Small intestine (tissue), 7 donors: ENCODE data around the gene IGFBP4. TPM values are rescaled to one million over a fixed set of nuclear protein-coding genes. Genes with fewer than 3 reads are reported as not detected.
"Not testable (repeated sequence)": the region's sequence is repeated elsewhere in the genome, so short reads cannot be mapped to it uniquely, and the experiment has no call there.

Experiments used
- DNase-seq, 2 donors: peaks; one replicate each; pipeline versions ENCODE4 v3.0.0 to v3.0.0-alpha.2; 2013
- FAIRE-seq: peaks from 2 replicates; lab custom pipeline; 2012; peaks lifted over from hg19 to GRCh38; lab: Jason Lieb, UNC
- H3K27ac ChIP-seq, 3 donors: one replicate each; pipeline ENCODE4 v1.5.1; 2013; ENCODE audit warnings: low read length in 2 of 3, mild to moderate bottlenecking in 2 of 3, control low read depth in 1 of 3, inconsistent platforms in 1 of 3, low read depth in 1 of 3, moderate library complexity in 1 of 3
- H3K27me3 ChIP-seq, 3 donors: one replicate each; pipeline ENCODE4 v1.6.1; 2013; ENCODE audit warnings: low read length in 3 of 3, inconsistent platforms in 1 of 3; ENCODE audit not compliant: control insufficient read depth in 3 of 3, insufficient read depth in 3 of 3
- H3K36me3 ChIP-seq, 3 donors: one replicate each; pipeline ENCODE4 v1.6.1; 2013; ENCODE audit warnings: low read length in 3 of 3, inconsistent platforms in 1 of 3, low read depth in 1 of 3, mild to moderate bottlenecking in 1 of 3, moderate library complexity in 1 of 3; ENCODE audit not compliant: control insufficient read depth in 3 of 3, insufficient read depth in 2 of 3
- H3K4me1 ChIP-seq, 3 donors: one replicate each; pipeline ENCODE4 v1.6.1; 2013; ENCODE audit warnings: low read length in 2 of 3, inconsistent platforms in 1 of 3, low read depth in 1 of 3, mild to moderate bottlenecking in 1 of 3, moderate library complexity in 1 of 3; ENCODE audit not compliant: control insufficient read depth in 3 of 3, insufficient read depth in 2 of 3
- H3K4me3 ChIP-seq, 3 donors: one replicate each; pipeline ENCODE4 v1.5.1; 2013; ENCODE audit warnings: low read length in 3 of 3, control low read depth in 1 of 3, inconsistent platforms in 1 of 3, low read depth in 1 of 3, mild to moderate bottlenecking in 1 of 3, moderate library complexity in 1 of 3
- H3K9me3 ChIP-seq, 2 donors: one replicate each; pipeline ENCODE4 v1.6.1; 2013; ENCODE audit warnings: low read depth in 1 of 2, low read length in 1 of 2; ENCODE audit not compliant: control insufficient read depth in 2 of 2, insufficient read depth in 1 of 2
- WGBS, 3 donors: extraction: QIAGEN DNeasy Blood & Tissue Kit; methylation state at CpG; one replicate each; pipeline ENCODE4 v1.1.7; 2013; 5-methylcytosine and 5-hydroxymethylcytosine counted together
- polyA plus RNA-seq, 4 donors: library from polyadenylated mRNA; stranded (reverse) in 3 of 4; unstranded in 1 of 4; fragments of 200-250 nt in 3 of 4; fragments of 120-200 nt in 1 of 4; gene quantifications; one replicate each; pipeline versions ENCODE4 v1.2.1 to v1.2.3, GENCODE V29; 2013
- donor health status: healthy with polysubstance abuse.
- donor health status: control.
- donor health status: control.
- donor health status: Bipolar disorder and iron deficiency.
- donor health status: healthy.

Gene IGFBP4
- polyA plus RNA-seq, 4 donors: 19.2 to 282 (median 40.1) TPM

DNA sequence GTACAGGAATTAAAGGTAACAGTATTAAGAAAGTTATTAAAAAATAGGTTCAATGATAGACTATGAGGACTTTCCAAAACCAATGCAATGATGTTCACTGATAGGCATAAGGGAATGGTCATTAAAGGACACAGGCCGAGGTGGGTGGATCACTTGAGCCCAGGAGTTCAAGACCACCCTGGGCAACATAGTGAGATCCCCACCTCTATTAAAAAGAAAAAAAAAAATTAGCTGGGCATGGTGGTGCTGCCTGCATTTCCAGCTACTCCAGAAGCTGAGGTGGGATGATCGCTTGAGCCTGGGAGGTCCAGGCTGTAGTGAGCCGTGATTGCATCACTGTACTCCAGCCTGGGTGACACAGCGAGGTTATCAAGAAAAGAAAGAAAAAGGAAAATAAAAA is 31.4 kb upstream of the IGFBP4 start:
- H3K27ac ChIP-seq: no peak overlapping the region
- 97 to 99% (median 97%) methylated on average over 4 of the region's 4 CpGs for WGBS, 3 donors
- no peaks in the 10 kb centered on the region for H3K9me3 ChIP-seq
- no peak for DNase-seq
- no peaks in the 10 kb centered on the region for H3K27me3 ChIP-seq
- peaks cover 0 to under 1% (median 0%) of the 10 kb centered on the region in 3 donors for H3K4me1 ChIP-seq
- no peak overlapping the region for H3K4me3 ChIP-seq
- FAIRE-seq: no peak
- H3K36me3 ChIP-seq: peaks cover 0 to 10% (median 2%) of the 10 kb centered on the region in 3 donors

DNA sequence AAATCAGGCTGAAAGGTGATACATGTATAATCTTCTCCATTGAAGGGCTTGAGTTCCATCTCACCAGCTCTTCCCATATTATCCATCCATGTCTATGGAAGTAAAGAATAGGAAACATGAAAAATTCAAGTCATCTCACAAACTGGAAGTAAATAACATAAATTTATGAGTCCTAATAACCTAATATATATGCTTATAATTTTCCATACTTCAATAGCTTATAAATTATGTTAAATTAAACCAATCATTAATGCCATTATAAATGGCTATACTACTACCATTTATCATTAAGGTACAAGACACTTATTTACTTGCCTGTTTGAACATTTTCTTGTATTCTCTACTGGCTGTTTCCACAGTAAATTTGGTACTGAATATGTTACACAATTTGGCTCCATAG is 30.4 kb upstream of the IGFBP4 start:
- H3K36me3 ChIP-seq: peaks cover 0 to 10% (median 2%) of the 10 kb centered on the region in 3 donors
- no peaks in the 10 kb centered on the region for H3K27me3 ChIP-seq
- H3K4me1 ChIP-seq: peaks cover 0 to 5% (median 0%) of the 10 kb centered on the region in 3 donors
- no peaks in the 10 kb centered on the region for H3K9me3 ChIP-seq
- no peak for FAIRE-seq
- no peak overlapping the region for H3K4me3 ChIP-seq
- H3K27ac ChIP-seq: no peak overlapping the region
- DNase-seq: no peak

DNA sequence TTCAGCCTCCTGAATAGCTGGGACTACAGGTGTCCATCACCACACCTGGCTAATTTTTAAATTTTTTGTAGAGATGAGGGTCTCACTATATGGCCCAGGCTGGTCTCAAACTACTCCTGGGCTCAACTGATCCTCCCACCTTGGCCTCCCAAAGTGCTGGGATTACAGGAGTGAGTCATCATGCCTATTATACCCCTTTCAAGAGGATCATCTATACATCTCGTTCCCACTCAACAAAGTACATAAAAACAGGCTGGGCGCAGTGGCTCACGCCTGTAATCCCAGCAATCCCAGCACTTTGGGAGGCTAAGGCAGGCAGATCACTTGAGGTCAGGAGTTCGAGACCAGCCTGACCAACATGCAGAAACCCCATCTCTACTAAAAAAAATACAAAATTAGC is 28.9 kb upstream of the IGFBP4 start:
- not testable (repeated sequence) for H3K27me3 ChIP-seq, DNase-seq, H3K36me3 ChIP-seq, FAIRE-seq, H3K4me1 ChIP-seq, H3K4me3 ChIP-seq, H3K27ac ChIP-seq, H3K9me3 ChIP-seq
- 81 to 92% (median 89%) methylated on average over 4 of the region's 4 CpGs for WGBS, 3 donors

- peaks cover 0 to 8% (median 0%) of the 10 kb centered on the region in 3 donors for H3K4me1 ChIP-seq
- FAIRE-seq (no peak), DNase-seq (peak; percentile 45 to 48)
- no peak overlapping the region for H3K4me3 ChIP-seq
- WGBS, 3 donors: 25 to 45% (median 34%) methylated on average over 3 of the region's 3 CpGs
- H3K27me3 ChIP-seq: no peaks in the 10 kb centered on the region
- no peak overlapping the region for H3K27ac ChIP-seq
- peaks cover 0 to 6% (median 0%) of the 10 kb centered on the region in 3 donors for H3K36me3 ChIP-seq
- H3K9me3 ChIP-seq: no peaks in the 10 kb centered on the region
Observed at GRCh38 chr17:40415390-40415789, 27.9 kb upstream of the IGFBP4 start.

DNA sequence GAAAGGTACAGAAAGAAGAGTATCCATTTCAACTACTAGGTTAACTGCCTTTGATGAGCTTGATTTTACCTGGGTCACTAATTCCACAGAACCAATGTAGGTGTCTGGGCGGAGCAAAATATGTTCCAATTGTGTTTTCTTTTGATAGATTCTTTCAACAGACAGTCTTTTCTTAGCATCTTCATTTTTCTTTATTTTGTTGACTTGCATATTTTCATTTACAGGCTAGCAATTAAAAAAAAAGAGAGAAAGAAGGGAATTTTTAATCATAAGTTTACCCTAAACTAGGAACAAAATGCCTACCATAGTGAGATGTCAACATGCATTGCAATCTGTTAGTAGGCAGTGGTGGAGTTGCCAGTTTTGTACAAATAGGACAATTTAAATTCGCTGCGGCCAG is 26.6 kb upstream of the IGFBP4 start:
- DNase-seq: no peak
- 25 to 34% (median 31%) methylated on average over 3 of the region's 3 CpGs for WGBS, 3 donors
- H3K9me3 ChIP-seq: no peaks in the 10 kb centered on the region
- no peak overlapping the region for H3K27ac ChIP-seq
- peak overlapping the region in 1 of 3 donors; percentile 75 for H3K4me3 ChIP-seq
- H3K36me3 ChIP-seq: peaks cover 0 to 6% (median 0%) of the 10 kb centered on the region in 3 donors
- H3K27me3 ChIP-seq: no peaks in the 10 kb centered on the region
- no peak for FAIRE-seq
- peaks cover 0 to 8% (median 0%) of the 10 kb centered on the region in 3 donors for H3K4me1 ChIP-seq

DNA sequence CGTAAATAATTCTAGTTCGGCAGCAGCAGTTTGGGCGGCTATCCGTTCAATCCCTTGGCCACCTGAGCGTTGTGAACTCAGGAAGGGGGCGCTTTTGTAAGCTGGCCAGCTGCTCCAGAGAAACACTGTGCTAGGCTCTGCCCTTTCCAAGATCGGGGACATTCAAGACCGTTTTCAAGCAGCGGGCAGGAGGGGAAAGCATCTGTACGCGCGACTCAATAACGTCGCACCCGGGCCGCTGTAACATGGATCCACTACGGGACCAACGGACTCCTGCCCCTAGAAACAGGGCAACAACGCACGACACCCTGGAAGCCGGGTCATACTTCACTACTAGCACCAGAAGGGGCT is 26.0 kb upstream of the IGFBP4 start:
- Histone ChIP-seq H3K9me3 (no peaks in the 10 kb centered on the region), H3K27me3 (no peaks in the 10 kb centered on the region), H3K4me1 (peaks cover 0 to 8% (median 0%) of the 10 kb centered on the region in 3 donors), H3K27ac (no peak overlapping the region), H3K36me3 (peaks cover 0 to 3% (median 0%) of the 10 kb centered on the region in 3 donors), H3K4me3 (peak overlapping the region; percentile 26 to 75 (median 59))
- FAIRE-seq (no peak), DNase-seq (peak in 1 of 2 donors; percentile 41)
- WGBS, 3 donors: 0 to 1% (median 0%) methylated on average over 21 of the region's 21 CpGs

- Histone ChIP-seq H3K9me3 (no peaks in the 10 kb centered on the region), H3K4me1 (peaks cover 0 to 8% (median 0%) of the 10 kb centered on the region in 3 donors), H3K27ac (peak within 1 kb of the TSS in 2 of 3 donors; percentile 29 to 41), H3K36me3 (peaks cover 0 to 3% (median 0%) of the 10 kb centered on the region in 3 donors), H3K27me3 (no peaks in the 10 kb centered on the region), H3K4me3 (peak within 1 kb of the TSS; percentile 26 to 75 (median 59))
- DNase-seq (peak; percentile 100), FAIRE-seq (no peak)
- WGBS, 3 donors: 0% methylated on average over 48 to 49 of the region's 49 CpGs
Observed at GRCh38 chr17:40417609-40418427, 25.4 kb upstream of the IGFBP4 start, which contains the start of gene TOP2A. TSS of gene TOP2A (minus strand) at chr17:40417896. CDS start at chr17:40417791, 105 bp downstream.

- Histone ChIP-seq H3K27ac (peak overlapping the region in 2 of 3 donors; percentile 29 to 41), H3K9me3 (no peaks in the 10 kb centered on the region), H3K4me1 (peaks cover 0 to 8% (median 0%) of the 10 kb centered on the region in 3 donors), H3K4me3 (peak overlapping the region in 2 of 3 donors; percentile 55 to 75), H3K27me3 (no peaks in the 10 kb centered on the region), H3K36me3 (peaks cover 0 to 3% (median 0%) of the 10 kb centered on the region in 3 donors)
- FAIRE-seq: no peak
- 68 to 73% (median 73%) methylated on average over 16 of the region's 16 CpGs for WGBS, 3 donors
- no peak for DNase-seq
Observed at GRCh38 chr17:40418428-40418706, 24.9 kb upstream of the IGFBP4 start.
